NCI-H146 (cell line): ENCODE data around the gene WSCD2.
"Not testable (repeated sequence)": the region's sequence is repeated elsewhere in the genome, so short reads cannot be mapped to it uniquely, and the experiment has no call there.

Experiments
- DNase-seq: peaks from one replicate; lab custom pipeline; 2025; lab: John Stamatoyannopoulos, UW

The WSCD2 gene

GRCh38 chr12:108196921-108197320 lies 67.8 kb downstream of the WSCD2 start:
- no peak for DNase-seq

DNA sequence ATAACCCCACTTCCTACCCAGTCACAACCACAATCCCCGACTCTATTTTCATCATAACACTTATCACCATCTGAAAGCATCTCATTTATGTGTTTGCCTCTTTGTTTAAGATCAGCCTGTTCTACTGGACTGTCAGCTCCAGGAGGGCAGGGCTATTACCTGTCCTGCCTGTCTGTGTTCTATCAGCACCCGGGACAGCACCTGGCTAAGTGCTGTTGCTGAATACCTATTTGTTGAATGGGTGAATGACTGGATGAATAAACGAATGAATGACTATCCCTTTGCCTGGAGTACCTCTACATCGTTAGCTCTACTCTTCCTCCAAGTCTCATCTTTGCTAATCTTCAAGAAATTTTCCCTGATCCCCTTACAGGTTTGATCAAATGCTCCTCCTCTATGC lies 69.0 kb downstream of the WSCD2 start:
- DNase-seq: no peak

- no peak for DNase-seq
Measured at GRCh38 chr12:108199106-108199505, 70.0 kb downstream of the WSCD2 start.

DNA sequence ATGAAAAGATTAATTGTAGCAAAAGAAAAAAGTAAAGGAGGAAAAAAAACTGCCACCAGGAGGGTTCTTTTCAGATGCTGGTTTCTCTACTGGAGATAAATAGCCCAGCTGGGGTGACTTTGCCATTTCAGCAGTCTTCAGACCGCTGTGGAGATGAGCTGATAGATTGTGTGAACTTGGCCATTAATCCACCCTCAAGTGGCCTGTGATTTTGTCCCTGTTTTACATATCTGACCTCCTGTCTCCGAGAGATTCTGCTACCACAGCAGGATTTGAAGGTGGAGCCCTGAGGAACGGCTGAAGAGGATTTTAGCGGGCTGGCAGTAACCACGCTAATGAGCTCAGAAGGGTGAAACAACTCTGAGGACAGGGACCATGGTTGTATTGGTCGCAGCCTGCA lies 72.7 kb downstream of the WSCD2 start:
- DNase-seq: no peak

DNA sequence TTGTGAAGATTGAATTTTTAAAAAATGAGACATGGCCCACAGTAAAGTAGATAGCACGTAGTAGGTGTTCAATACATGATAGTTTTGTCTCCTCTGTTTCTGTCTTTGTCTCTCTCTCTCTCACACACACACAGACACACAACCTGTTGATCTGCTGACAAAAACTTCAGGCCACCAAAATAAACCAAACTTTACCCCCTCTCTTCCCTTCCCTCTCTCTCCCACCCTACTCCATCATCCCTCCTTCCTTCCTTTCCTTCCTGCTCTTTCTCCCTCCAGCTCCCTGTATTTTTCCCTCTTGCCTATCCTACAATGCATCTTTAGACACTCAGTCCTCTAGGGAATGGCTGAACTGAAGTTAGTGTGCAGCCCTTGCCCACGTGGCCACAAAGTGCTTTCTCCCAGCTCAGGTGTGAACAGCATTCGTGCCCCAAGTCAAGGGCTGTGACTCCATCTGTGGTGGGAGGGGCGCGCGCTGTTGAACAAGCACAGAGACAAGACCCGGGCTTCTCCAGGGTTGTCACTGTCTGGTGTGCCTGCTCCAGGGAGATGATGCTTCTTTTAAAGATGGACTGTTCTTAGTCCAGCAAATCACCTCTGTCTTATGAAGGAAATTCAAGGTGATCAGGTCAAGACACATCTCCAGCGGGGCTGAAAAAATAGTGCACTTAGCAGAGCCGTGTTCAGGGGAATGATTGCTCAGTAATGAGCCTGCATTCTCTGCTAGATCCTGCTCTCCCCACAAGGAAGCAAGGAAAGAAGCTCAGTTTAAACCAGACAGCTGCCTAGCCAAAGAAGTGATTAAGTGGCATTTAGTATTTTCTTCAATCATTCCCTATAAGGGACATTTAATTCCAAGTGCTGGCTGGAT lies 75.3 kb downstream of the WSCD2 start:
- DNase-seq: no peak

DNA sequence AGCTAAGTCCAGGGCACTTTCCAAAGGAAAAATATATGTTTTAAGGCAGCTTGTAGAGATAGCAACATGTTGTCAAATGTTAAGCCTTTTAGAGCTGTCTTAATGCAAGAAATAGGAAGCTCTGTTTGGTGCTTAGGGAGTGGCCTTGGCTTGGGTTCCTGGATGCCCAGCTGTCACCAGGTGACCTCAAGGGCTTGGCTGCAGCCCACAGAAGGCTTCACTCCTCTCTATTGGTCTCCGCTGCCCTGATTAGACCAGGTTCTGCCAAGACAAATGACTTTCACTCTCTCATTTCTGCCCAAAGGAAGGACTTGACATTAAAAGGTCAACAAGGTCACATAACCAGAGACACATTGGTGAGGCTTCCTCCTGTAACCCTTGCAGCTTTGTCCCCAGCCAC lies 76.8 kb downstream of the WSCD2 start:
- no peak for DNase-seq

GRCh38 chr12:108207791-108208730 lies 79.0 kb downstream of the WSCD2 start:
- no peak for DNase-seq

DNA sequence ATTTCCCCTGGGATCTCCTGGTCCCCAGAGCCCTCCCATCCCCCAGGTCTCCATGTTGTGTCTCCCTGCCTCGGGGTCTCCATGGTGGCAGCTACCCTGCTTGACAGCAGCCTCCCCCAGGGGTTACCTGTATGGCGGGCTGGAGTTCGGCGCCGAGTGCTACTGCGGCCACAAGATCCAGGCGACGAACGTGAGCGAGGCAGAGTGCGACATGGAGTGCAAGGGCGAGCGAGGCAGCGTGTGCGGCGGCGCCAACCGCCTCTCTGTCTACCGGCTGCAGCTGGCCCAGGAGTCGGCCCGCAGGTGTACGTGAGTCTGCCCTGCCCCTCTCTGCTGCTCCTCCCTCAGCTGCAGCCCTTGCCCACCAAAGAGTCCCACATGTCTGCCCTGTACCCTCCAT lies 80.9 kb downstream of the WSCD2 start:
- no peak for DNase-seq

DNA sequence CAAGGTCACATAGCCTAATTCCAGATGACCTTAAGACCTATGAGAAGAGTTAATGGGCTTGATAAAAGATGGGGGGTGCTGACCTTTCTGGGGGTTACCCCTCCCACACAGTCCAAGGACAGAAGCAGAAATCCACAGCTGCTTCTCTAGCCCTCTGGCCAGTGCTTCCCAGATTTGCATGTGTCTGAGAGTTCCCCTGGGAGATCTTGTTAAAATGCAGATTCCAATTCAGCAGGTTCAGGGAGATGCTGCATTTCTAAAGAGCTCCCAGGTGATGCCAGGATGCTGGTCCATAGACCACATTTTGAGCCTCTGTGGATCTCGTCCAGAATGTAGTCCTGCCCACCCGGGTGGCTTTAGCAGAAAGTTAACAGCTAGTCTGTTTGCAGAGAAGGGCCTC lies 82.1 kb downstream of the WSCD2 start:
- no peak for DNase-seq

- DNase-seq: no peak
Measured at GRCh38 chr12:108213871-108214445, 84.9 kb downstream of the WSCD2 start.

GRCh38 chr12:108214486-108214885 lies 85.4 kb downstream of the WSCD2 start:
- DNase-seq: no peak

DNA sequence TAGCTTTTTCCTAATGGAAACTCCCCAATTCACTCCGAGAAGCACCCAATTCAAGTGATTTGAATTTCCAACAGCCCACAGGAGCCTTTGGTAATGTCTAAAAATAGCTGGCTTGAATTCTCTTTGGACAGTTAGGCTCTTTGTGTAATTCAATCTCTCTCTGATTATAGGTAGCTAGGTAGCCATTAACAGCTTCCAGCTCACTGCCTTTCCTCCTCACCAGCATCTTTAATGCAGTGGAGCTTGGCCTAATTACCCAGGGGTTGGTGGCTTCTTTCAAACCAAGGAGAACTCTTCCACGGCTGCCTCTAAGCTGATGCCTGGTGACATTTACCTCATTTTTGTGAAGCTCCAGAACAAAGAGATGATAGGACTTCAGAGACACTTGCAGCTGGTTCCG lies 86.4 kb downstream of the WSCD2 start:
- no peak for DNase-seq

DNA sequence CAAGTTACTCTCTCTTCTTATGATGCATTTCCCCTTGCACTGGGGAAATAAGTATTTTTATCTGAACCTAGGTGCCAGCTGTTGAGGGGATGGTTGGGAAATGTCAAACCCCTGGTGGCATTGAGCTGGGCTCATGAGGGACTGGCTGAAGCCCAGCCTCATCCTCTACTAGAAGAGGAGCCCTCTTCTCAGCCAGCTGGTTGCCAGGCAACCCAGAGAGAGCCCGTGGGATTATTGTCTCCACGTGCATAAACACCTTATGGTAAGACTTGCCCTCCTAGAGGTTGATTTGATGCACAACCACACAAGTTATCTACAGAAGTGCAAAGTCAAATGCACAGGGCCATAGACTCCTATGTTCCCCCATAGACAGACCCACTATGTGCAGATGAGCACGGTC lies 89.8 kb downstream of the WSCD2 start:
- DNase-seq: no peak

- DNase-seq: not testable (repeated sequence)
Measured at GRCh38 chr12:108225101-108225500, 96.0 kb downstream of the WSCD2 start.

- no peak for DNase-seq
Measured at GRCh38 chr12:108226866-108227265, 97.8 kb downstream of the WSCD2 start.

DNA sequence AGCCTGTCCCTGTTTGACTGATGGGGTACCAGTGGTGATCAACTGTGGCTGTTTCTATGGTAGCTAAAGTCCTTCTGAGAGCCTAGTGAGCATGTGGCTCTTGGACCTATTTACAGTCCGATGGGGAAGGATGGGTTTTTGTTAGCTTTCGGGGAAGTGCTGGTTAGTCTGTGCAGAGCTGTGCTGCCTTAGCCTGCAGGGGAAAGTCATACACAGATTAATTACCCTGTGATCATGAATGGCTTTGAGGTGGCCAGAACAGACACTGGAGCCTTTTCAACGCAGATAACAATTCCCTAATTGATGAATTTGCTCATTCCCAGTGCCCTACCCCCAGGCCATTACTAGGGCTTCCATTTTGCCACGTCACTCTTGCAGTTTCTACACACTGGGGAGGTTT lies 99.7 kb downstream of the WSCD2 start:
- no peak for DNase-seq

GRCh38 chr12:108231109-108231905 lies 102.2 kb downstream of the WSCD2 start:
- DNase-seq: no peak

- no peak for DNase-seq
Measured at GRCh38 chr12:108231909-108232434, 102.9 kb downstream of the WSCD2 start.

DNA sequence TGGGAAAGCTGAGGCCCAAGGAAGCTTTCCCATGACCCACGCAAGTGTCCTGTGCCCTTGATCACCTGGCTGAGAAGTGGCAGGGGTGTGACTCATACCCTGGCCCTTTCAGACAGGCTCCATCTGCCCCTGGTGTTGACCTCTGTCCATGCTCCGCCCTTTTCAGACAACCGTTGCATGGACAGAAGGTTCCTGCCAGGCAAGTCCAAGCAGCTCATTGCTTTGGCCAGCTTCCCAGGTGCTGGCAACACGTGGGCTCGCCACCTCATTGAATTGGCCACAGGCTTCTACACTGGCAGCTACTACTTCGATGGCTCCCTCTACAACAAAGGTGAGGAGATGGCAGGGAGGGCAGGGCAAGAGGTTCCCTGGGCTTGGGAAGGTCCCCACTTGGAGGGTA lies 103.5 kb downstream of the WSCD2 start:
- no peak for DNase-seq

DNA sequence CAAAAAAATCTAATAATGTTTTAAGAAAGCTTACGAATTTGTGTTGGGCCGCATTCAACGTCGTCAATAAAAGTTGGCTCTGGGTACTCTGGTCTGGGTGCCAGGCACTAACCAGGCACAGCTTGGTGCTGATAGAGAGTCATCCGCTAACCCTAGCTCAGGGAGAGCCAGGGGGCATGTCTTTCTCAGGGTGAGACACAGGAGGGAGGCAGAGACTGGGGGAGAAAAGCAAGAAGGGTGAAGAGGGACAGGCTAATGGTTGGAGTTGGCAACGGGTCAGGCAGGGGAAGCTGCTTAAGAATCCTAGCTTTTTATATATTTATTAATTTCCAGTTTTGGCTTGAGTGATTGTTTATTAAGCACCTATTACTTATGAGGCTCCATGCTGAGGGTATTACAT lies 105.1 kb downstream of the WSCD2 start:
- DNase-seq: no peak

DNA sequence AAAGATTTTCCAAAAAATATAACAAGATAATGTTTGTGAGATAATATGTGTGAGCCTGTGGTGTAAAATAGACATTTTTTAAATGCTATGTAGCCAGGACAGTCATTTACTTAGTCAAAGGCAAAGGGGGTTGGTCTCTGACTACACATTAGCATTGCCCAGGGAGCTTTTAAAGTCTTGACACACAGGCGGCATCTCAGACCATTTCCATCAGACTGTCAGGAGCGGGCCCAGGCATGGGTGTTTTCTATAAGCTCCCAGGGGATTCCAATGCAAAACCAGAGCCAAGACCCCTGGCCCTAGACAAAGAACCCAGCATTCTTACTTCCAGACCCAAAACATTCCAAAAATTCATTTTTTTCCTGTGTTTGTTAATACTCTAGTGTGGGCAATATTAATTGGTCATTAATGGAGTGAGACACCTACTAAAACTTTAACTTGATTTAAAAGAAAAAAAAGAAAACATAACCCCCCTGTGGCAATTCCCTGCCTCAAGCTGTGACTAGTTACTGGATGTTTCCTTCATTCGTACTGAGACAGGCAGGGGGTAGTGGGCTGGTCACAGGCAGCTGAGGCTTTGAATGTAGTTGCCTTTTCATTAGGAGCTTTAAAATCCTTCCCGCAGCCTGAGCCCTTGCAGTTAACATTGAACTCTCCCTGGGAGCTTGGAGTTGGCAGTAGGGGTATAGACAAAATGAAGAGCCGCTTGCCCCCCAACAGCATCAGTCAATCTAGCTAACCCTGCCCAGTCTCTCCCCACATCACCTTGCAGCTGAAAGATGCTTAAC lies 106.3 kb downstream of the WSCD2 start:
- no peak for DNase-seq
